DOHH2 (cell line): ENCODE results near the gene SLC22A6.

Experiments
- H3F3A ChIP-seq: fragments of 200-600 bp; sonication (generic), shearing (Covaris generic); 2 replicates; pipeline ENCODE4 v1.6.0; 2016; ENCODE audit warnings: antibody characterized with exemption, mild to moderate bottlenecking; ENCODE audit not compliant: control insufficient read depth, insufficient read depth
- H3K27ac ChIP-seq: fragments of 200-600 bp; sonication (generic); 2 replicates; pipeline ENCODE4 v1.5.1; 2014; ENCODE audit warnings: low read depth, mild to moderate bottlenecking, low read length, moderate library complexity
- H3K27me3 ChIP-seq: fragments of 200-600 bp; sonication (generic); 2 replicates; pipeline ENCODE4 v1.6.1; 2014; ENCODE audit warnings: mild to moderate bottlenecking, low read length, mixed read lengths; ENCODE audit not compliant: control insufficient read depth
- H3K36me3 ChIP-seq: fragments of 200-600 bp; sonication (generic); 2 replicates; pipeline ENCODE4 v1.6.1; 2014; ENCODE audit warnings: mild to moderate bottlenecking, low read length, moderate library complexity, mixed read lengths; ENCODE audit not compliant: control insufficient read depth
- H3K4me1 ChIP-seq: fragments of 200-600 bp; sonication (generic); 2 replicates; pipeline ENCODE4 v1.6.1; 2014; ENCODE audit warnings: mild to moderate bottlenecking, low read length, mixed read lengths; ENCODE audit not compliant: control insufficient read depth
- H3K4me2 ChIP-seq: fragments of 200-600 bp; sonication (generic); 2 replicates; pipeline ENCODE4 v1.6.0; 2014; ENCODE audit warnings: mild to moderate bottlenecking, low read length, moderate library complexity
- H3K4me3 ChIP-seq: fragments of 200-600 bp; sonication (generic); 2 replicates; pipeline ENCODE4 v1.5.1; 2014; ENCODE audit warnings: mild to moderate bottlenecking, low read length, mixed read lengths
- H3K79me2 ChIP-seq: fragments of 200-600 bp; sonication (generic); 2 replicates; pipeline ENCODE4 v1.6.1; 2014; ENCODE audit warnings: mild to moderate bottlenecking, low read length, mixed read lengths; ENCODE audit not compliant: control insufficient read depth
- H3K9me2 ChIP-seq: fragments of 200-600 bp; sonication (generic); replicated peaks from 2 replicates; pipeline ENCODE4 v1.6.1; 2014; ENCODE audit warnings: mild to moderate bottlenecking, low read length, mixed read lengths; ENCODE audit not compliant: control insufficient read depth
- H3K9me3 ChIP-seq: fragments of 200-600 bp; sonication (generic); 2 replicates; pipeline ENCODE4 v1.6.1; 2014; ENCODE audit warnings: antibody characterized with exemption, low read length, mixed read lengths; ENCODE audit not compliant: control insufficient read depth, insufficient read depth
- H4K20me1 ChIP-seq: fragments of 200-600 bp; sonication (generic); 2 replicates; pipeline ENCODE4 v1.6.0; 2014; ENCODE audit warnings: low read depth, mild to moderate bottlenecking, antibody characterized with exemption, low read length, moderate library complexity; ENCODE audit not compliant: control insufficient read depth, insufficient read depth
- CTCF ChIP-seq: fragments of 200-600 bp; sonication (generic); IDR thresholded peaks from one replicate; pipeline ENCODE4 v1.5.1; 2014; ENCODE audit warnings: antibody characterized with exemption, mild to moderate bottlenecking, low read depth, low read length; ENCODE audit not compliant: poor library complexity, severe bottlenecking
- EZH2phosphoT487 ChIP-seq: fragments of 200-600 bp; sonication (generic); IDR thresholded peaks from 2 replicates; pipeline ENCODE4 v1.6.1; 2017; ENCODE audit warnings: borderline replicate concordance, mild to moderate bottlenecking, antibody characterized with exemption, low read length, moderate library complexity, mixed read lengths

Gene SLC22A6

GRCh38 chr11:62999649-63000048, 14.9 kb upstream of the SLC22A6 start:
- H3F3A ChIP-seq = no peaks in the 10 kb centered on the region
- H3K79me2 ChIP-seq = no peaks in the 10 kb centered on the region
- H3K9me2 ChIP-seq = no peaks in the 10 kb centered on the region
- no peak for TF ChIP-seq CTCF
- no peak for TF ChIP-seq EZH2phosphoT487
- no peaks in the 10 kb centered on the region for H3K9me3 ChIP-seq
- no peak overlapping the region for H3K4me2 ChIP-seq
- no peaks in the 10 kb centered on the region for H4K20me1 ChIP-seq
- H3K4me3 ChIP-seq = no peak overlapping the region
- H3K27me3 ChIP-seq = 0 out of 2 replicates have a peak, but pooled peaks cover 6% of the 10 kb centered on the region
- no peak overlapping the region for H3K27ac ChIP-seq
- no peaks in the 10 kb centered on the region for H3K4me1 ChIP-seq
- no peaks in the 10 kb centered on the region for H3K36me3 ChIP-seq

- no peaks in the 10 kb centered on the region for H3K4me1 ChIP-seq
- TF ChIP-seq CTCF = no peak
- no peak overlapping the region for H3K27ac ChIP-seq
- H3K9me3 ChIP-seq = no peaks in the 10 kb centered on the region
- H3K36me3 ChIP-seq = no peaks in the 10 kb centered on the region
- no peak overlapping the region for H3K4me2 ChIP-seq
- 0 out of 2 replicates have a peak, but pooled peaks cover 6% of the 10 kb centered on the region for H3K27me3 ChIP-seq
- H3K9me2 ChIP-seq = no peaks in the 10 kb centered on the region
- no peak overlapping the region for H3K4me3 ChIP-seq
- no peaks in the 10 kb centered on the region for H3F3A ChIP-seq
- no peaks in the 10 kb centered on the region for H3K79me2 ChIP-seq
- H4K20me1 ChIP-seq = no peaks in the 10 kb centered on the region
Observed at GRCh38 chr11:62999156-62999555, 14.4 kb upstream of the SLC22A6 start.

GRCh38 chr11:62996271-62996670, 11.5 kb upstream of the SLC22A6 start:
- TF ChIP-seq EZH2phosphoT487 = no peak
- TF ChIP-seq CTCF = no peak
- H3F3A ChIP-seq = no peaks in the 10 kb centered on the region
- H3K27me3 ChIP-seq = 0 out of 2 replicates have a peak, but pooled peaks cover 3% of the 10 kb centered on the region
- H3K9me3 ChIP-seq = no peaks in the 10 kb centered on the region
- no peak overlapping the region for H3K4me3 ChIP-seq
- no peaks in the 10 kb centered on the region for H3K9me2 ChIP-seq
- H3K79me2 ChIP-seq = no peaks in the 10 kb centered on the region
- no peaks in the 10 kb centered on the region for H3K36me3 ChIP-seq
- H4K20me1 ChIP-seq = no peaks in the 10 kb centered on the region
- no peaks in the 10 kb centered on the region for H3K4me1 ChIP-seq
- H3K27ac ChIP-seq = no peak overlapping the region
- H3K4me2 ChIP-seq = no peak overlapping the region

GRCh38 chr11:62994775-62995174, 10.0 kb upstream of the SLC22A6 start:
- H3K4me1 ChIP-seq = no peaks in the 10 kb centered on the region
- H3K27ac ChIP-seq = no peak overlapping the region
- H3K27me3 ChIP-seq = 0 out of 2 replicates have a peak, but pooled peaks cover 3% of the 10 kb centered on the region
- H3K36me3 ChIP-seq = no peaks in the 10 kb centered on the region
- no peaks in the 10 kb centered on the region for H4K20me1 ChIP-seq
- TF ChIP-seq EZH2phosphoT487 (no peak), CTCF (no peak)
- no peaks in the 10 kb centered on the region for H3K9me3 ChIP-seq
- H3K4me2 ChIP-seq = no peak overlapping the region
- no peaks in the 10 kb centered on the region for H3K79me2 ChIP-seq
- no peak overlapping the region for H3K4me3 ChIP-seq
- no peaks in the 10 kb centered on the region for H3K9me2 ChIP-seq
- H3F3A ChIP-seq = no peaks in the 10 kb centered on the region
